Measurements from ENCODE around the gene SMAP1. TPM values are rescaled to one million over a fixed set of nuclear protein-coding genes. Genes with fewer than 3 reads are reported as not detected.

SMAP1 gene
- total RNA-seq, 2 donors from 2014 or later = 35.7 to 38.7 TPM

DNA sequence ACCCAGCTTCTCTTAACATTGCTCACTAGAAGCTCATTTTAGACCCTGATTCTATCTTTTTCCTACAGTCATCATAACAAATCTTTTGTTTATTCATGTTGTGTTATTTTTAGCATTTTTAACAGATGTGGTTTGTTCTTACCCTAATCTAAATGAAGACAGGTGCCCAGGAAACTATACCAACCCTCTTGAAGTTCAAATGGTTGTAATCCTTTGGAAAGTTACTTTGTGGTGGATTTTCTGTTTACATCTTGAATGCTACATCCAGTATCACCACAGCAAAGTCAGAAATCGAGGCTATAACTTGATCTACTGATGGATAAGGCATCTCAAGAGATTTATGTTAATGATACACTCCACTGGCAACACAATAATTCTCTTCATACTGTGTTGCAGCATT is 26.2 kb downstream of the SMAP1 start:
- ATAC-seq (no peak), DNase-seq (no peak)
- Mint-ChIP-seq H3K27ac (no peak overlapping the region), H3K4me1 (peaks cover 64% of the 10 kb centered on the region), H3K36me3 (ENCODE audit: low read depth) (no peaks in the 10 kb centered on the region), H3K27me3 (no peaks in the 10 kb centered on the region), H3K4me3 (no peak overlapping the region)
- H3K9me3 ChIP-seq (ENCODE audit: control insufficient read depth, low read length, poor library complexity, severe bottlenecking) = no peaks in the 10 kb centered on the region

DNA sequence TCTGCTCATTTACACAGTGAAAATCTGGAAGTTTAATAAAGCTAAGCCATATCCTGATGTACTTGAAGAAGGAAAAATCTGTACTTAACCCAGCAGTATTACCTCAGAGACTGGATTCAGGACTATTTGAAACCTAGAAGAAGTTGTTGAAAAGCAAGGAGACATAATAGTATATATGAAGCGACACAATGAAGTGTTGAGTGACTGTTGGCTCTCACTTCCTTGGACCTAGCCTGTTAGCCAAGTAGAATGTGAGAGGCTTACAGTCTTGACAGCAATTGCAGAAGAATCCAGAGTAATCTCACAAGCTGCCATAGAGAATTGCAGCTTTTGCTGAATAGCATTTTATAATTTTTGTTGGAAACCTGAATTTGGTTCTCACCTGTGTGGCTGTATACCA is 26.7 kb downstream of the SMAP1 start:
- ATAC-seq = no peak
- Mint-ChIP-seq H3K27me3 (no peaks in the 10 kb centered on the region), H3K4me1 (peaks cover 65% of the 10 kb centered on the region), H3K4me3 (no peak overlapping the region), H3K27ac (no peak overlapping the region), H3K36me3 (ENCODE audit: low read depth) (no peaks in the 10 kb centered on the region)
- DNase-seq = no peak
- no peaks in the 10 kb centered on the region for H3K9me3 ChIP-seq (ENCODE audit: control insufficient read depth, low read length, poor library complexity, severe bottlenecking)

DNA sequence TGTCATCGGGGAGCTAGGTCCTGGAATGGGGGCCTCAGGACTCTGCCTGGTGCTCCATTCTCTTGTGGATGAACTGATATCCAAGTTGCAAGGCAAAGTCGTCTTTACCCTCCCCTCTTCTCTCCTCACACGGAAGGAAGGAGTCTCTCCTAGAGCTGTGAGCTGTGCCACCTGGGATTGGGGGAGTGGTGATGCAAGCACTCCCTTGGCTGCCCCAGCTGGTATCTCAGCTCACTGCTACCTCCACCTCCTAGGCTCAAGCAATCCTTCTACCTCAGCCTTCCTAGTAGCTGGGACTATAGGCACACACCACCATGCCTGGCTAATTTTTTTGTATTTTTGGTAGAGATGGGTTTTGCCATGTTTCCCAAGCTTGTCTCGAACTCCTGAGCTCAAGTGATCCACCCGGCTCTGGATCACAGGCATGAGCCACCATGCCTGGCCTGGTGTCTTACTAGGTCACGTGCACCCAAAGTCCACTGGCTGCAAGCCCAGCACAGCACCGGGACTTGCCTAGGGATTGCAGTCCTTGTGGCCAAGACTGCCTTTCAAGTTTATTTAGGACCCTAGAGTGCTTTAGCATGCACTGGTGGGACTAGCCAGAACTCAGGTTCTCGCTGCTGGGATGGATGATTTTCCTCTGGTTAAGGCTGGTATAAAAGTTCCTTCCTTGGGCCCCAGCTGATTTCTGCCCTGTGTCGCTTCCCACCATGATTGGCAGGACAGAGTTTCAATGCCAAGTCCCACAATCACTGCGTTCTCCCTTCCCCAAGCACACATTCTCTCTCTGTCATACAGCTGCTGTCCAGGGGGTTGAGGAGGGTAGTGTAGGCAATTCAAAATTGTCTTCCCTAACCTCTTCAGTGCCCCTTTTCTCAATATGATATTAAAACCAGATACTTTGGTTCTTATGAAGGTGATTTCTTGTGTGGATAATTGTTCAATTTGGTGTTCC is 33.5 kb downstream of the SMAP1 start:
- Mint-ChIP-seq H3K27ac (no peak overlapping the region), H3K4me3 (no peak overlapping the region), H3K36me3 (ENCODE audit: low read depth) (no peaks in the 10 kb centered on the region), H3K4me1 (peaks cover 61% of the 10 kb centered on the region), H3K27me3 (no peaks in the 10 kb centered on the region)
- DNase-seq (no peak), ATAC-seq (no peak)
- no peaks in the 10 kb centered on the region for H3K9me3 ChIP-seq (ENCODE audit: control insufficient read depth, low read length, poor library complexity, severe bottlenecking)

DNA sequence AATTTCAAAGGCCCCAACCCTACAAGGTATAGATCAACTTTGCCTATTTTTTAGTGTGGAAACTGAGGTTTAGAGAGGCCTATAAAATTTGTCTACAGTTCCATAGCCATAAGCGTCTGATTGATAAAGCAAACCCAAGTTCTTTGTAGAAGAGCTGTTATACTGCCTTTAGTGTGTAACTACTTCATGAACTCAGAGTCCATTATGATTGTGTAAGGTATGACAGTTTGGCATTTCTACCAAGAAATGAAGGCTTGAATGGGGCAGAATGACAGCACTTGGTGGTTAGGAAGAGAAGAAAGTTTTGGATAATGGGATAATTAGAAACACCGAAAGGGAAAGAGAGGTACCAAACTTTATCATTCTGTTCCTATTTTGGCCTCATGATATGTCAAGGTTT is 38.1 kb downstream of the SMAP1 start:
- H3K9me3 ChIP-seq (ENCODE audit: control insufficient read depth, low read length, poor library complexity, severe bottlenecking) = no peaks in the 10 kb centered on the region
- peaks cover 49% of the 10 kb centered on the region for H3K4me1 Mint-ChIP-seq
- no peaks in the 10 kb centered on the region for H3K36me3 Mint-ChIP-seq (ENCODE audit: low read depth)
- H3K4me3 Mint-ChIP-seq = peak overlapping the region; percentile 45
- peak overlapping the region; percentile 80 for H3K27ac Mint-ChIP-seq
- ATAC-seq (no peak), DNase-seq (no peak)
- no peaks in the 10 kb centered on the region for H3K27me3 Mint-ChIP-seq

DNA sequence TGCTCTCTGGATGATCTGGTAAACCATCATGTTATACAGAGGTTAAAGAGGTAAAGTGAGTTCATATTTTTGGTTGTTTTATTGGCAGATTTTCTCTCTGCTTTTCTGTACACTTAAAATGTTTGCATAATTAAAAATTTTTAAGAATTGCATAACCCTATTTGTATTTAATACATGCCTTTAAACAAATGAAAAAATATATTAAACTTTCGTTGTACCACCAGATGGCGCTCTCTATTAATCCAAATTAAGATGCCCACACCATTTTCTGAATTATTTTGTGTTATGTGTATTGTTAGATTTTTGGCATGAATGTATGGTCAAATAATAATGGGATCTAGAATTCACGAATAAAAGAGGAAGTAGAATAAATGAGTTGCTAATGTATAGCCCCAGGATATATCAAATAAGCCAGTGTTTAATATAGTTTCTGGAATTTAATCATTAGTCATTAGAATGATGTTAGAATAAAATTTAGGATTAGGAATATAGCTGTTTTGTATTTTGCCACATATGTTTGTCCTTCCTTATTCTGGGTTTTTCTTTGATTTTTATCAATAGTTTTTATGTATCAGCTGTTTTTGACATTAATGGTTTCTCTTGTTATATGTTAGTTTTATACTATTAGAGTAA is 38.9 kb downstream of the SMAP1 start:
- no peak for DNase-seq
- Mint-ChIP-seq H3K27ac (peak overlapping the region; percentile 49), H3K4me1 (peaks cover 46% of the 10 kb centered on the region), H3K36me3 (ENCODE audit: low read depth) (no peaks in the 10 kb centered on the region), H3K4me3 (no peak overlapping the region), H3K27me3 (no peaks in the 10 kb centered on the region)
- ATAC-seq = no peak
- H3K9me3 ChIP-seq (ENCODE audit: control insufficient read depth, low read length, poor library complexity, severe bottlenecking) = no peaks in the 10 kb centered on the region

DNA sequence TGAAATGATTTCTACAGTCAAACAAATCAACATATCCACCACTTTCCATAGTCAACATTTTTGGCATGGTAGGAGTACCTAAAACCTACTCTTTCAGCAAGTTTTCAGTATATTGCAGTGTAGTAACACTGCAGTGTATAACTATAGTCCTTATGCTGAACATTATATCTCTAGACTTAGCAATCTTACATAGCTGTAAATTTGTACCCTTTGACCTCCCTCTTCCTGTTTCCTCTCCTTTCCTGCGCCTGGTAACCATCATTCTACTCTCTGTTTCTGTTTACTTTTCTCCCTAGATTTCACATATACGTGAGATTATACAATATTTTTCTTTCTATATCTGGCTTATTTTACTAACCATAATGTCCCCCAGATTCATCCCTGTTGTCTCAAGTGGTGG is 40.2 kb downstream of the SMAP1 start:
- H3K4me3 Mint-ChIP-seq = no peak overlapping the region
- H3K4me1 Mint-ChIP-seq = peaks cover 42% of the 10 kb centered on the region
- H3K36me3 Mint-ChIP-seq (ENCODE audit: low read depth) = no peaks in the 10 kb centered on the region
- H3K27ac Mint-ChIP-seq = peak overlapping the region; percentile 90
- no peaks in the 10 kb centered on the region for H3K27me3 Mint-ChIP-seq
- DNase-seq (no peak), ATAC-seq (no peak)
- H3K9me3 ChIP-seq (ENCODE audit: control insufficient read depth, low read length, poor library complexity, severe bottlenecking) = no peaks in the 10 kb centered on the region

DNA sequence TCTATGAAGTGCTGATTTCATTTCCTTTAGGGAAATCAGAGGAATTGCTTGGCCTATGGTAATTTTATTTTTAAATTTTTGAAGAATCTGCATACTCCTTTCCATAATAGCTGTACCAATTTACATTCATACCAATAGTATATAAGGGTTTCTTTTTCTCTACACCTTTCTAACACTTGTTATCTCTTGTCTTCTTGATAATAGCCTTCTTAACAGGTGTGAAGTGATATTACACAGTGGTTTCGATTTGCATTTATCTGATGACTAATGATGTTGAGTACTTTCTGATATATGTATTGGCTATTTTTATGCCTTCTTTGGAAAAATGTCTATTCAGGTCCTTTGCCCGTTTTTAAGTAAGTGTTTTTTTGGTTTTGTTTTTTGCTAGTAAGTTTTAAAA is 40.8 kb downstream of the SMAP1 start:
- H3K9me3 ChIP-seq (ENCODE audit: control insufficient read depth, low read length, poor library complexity, severe bottlenecking) = no peaks in the 10 kb centered on the region
- peak overlapping the region; percentile 90 for H3K27ac Mint-ChIP-seq
- DNase-seq (no peak), ATAC-seq (no peak)
- H3K36me3 Mint-ChIP-seq (ENCODE audit: low read depth) = no peaks in the 10 kb centered on the region
- peaks cover 44% of the 10 kb centered on the region for H3K4me1 Mint-ChIP-seq
- H3K4me3 Mint-ChIP-seq = no peak overlapping the region
- no peaks in the 10 kb centered on the region for H3K27me3 Mint-ChIP-seq

DNA sequence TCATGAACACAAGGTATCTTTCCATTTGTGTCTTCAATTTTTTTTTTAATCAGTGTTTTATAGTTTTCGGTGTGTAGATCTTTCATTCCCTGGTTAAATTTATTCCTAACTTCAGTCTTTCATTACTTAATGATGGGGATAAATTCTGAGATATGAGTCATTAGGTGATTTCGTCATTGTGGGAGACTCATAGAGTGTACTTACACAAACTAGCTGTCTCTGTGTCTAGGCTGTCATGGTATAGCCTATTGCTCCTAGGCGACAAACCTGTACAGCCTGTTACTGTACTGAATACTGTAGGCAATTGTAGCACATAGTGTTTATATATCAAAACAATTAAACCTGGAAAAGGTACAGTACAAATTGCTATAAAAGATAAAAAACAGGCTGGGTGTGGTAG is 42.1 kb downstream of the SMAP1 start:
- peaks cover 39% of the 10 kb centered on the region for H3K4me1 Mint-ChIP-seq
- no peaks in the 10 kb centered on the region for H3K9me3 ChIP-seq (ENCODE audit: control insufficient read depth, low read length, poor library complexity, severe bottlenecking)
- H3K4me3 Mint-ChIP-seq = no peak overlapping the region
- ATAC-seq = no peak
- H3K27ac Mint-ChIP-seq = peak overlapping the region; percentile 90
- no peaks in the 10 kb centered on the region for H3K36me3 Mint-ChIP-seq (ENCODE audit: low read depth)
- no peaks in the 10 kb centered on the region for H3K27me3 Mint-ChIP-seq
- DNase-seq = no peak

DNA sequence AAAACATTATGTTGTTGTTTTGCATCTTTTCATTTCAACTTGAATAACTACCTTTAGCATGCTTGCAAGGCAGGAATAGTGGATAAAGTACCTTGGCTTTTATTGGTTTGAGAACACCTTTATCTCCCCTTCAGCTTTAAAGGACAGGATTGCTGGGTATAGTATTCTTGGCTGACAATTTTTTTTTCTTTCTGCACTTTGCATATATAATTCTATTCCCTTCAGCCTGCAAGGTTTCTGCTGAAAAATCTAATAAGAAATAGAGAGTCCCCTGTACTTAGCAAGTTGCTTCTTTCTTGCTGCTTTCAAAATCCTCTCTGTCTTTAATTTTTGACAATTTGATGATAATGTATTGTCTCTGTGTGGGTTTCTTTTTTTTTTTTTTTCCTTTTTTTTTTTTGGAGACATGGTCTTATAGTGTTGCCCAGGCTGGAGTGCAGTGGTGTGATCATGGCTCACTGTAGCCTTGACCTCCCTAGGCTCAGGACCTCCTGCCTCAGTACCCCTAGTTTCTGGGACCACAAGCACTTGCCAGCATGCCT is 47.1 kb downstream of the SMAP1 start:
- Mint-ChIP-seq H3K4me1 (peaks cover 31% of the 10 kb centered on the region), H3K4me3 (no peak overlapping the region), H3K27me3 (no peaks in the 10 kb centered on the region), H3K36me3 (ENCODE audit: low read depth) (peaks cover 2% of the 10 kb centered on the region), H3K27ac (no peak overlapping the region)
- ATAC-seq = no peak
- no peaks in the 10 kb centered on the region for H3K9me3 ChIP-seq (ENCODE audit: control insufficient read depth, low read length, poor library complexity, severe bottlenecking)
- no peak for DNase-seq

DNA sequence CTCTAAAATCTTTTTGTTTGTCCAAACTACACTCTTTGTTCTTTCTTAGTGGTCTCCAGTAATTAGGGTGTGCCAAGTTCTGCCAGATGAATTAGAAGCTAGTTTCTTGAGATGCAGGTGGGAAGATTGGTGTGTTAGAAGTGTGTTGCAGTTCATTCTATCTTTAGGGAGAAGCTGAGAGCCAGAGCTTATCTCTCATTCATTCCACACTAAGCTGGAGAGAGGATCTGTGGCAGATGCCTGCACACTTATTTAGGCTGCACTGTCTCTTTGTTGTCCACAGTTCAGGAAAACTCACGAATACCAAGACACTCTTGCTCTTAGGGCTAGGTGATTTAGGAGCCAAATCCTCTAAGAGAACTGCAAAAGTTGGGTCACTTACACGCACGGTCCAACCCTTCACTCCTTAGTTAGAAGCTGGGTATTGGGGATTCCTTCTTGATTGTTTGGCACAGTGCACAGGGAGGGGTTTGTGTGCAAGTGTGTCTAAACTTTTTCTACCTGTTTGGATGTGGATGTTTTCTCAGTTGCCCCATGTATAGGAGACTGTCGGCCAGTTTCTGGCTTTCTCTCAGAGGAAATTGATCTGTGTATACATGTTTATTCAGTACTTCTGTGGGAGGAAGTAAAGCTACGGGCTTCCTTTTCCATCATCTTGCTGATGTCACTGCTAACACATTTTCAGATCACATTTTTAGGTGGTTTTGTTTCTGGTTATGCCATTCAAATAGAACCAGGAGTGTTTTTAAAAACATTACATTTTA is 49.5 kb downstream of the SMAP1 start:
- no peaks in the 10 kb centered on the region for H3K27me3 Mint-ChIP-seq
- ATAC-seq (peak; percentile 92), DNase-seq (no peak)
- H3K36me3 Mint-ChIP-seq (ENCODE audit: low read depth) = peaks cover 7% of the 10 kb centered on the region
- H3K4me3 Mint-ChIP-seq = peak overlapping the region; percentile 37
- no peaks in the 10 kb centered on the region for H3K9me3 ChIP-seq (ENCODE audit: control insufficient read depth, low read length, poor library complexity, severe bottlenecking)
- peak overlapping the region; percentile 41 for H3K27ac Mint-ChIP-seq
- H3K4me1 Mint-ChIP-seq = peaks cover 35% of the 10 kb centered on the region

DNA sequence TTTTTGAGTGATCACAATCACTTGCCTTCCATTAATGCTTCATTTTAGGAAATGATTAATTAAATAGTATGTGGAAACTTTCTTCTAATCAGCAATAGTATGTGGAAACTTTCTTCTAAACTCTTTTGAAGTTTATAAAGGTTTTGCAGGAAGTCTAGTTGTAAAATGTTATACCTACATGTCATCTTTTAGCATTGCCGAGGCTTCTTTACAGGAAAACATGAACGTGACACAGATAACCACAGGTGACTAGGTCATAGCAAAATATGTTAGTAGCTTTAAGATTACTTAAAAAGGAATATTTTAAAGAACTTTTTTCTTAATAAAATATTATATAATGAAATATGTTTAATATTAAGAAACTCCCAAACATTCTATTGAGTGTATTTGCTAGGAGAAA is 56.8 kb downstream of the SMAP1 start:
- H3K27me3 Mint-ChIP-seq = no peaks in the 10 kb centered on the region
- H3K36me3 Mint-ChIP-seq (ENCODE audit: low read depth) = peaks cover 5% of the 10 kb centered on the region
- no peak for DNase-seq
- H3K27ac Mint-ChIP-seq = peak overlapping the region; percentile 69
- ATAC-seq = no peak
- no peaks in the 10 kb centered on the region for H3K9me3 ChIP-seq (ENCODE audit: control insufficient read depth, low read length, poor library complexity, severe bottlenecking)
- peaks cover 32% of the 10 kb centered on the region for H3K4me1 Mint-ChIP-seq
- no peak overlapping the region for H3K4me3 Mint-ChIP-seq

DNA sequence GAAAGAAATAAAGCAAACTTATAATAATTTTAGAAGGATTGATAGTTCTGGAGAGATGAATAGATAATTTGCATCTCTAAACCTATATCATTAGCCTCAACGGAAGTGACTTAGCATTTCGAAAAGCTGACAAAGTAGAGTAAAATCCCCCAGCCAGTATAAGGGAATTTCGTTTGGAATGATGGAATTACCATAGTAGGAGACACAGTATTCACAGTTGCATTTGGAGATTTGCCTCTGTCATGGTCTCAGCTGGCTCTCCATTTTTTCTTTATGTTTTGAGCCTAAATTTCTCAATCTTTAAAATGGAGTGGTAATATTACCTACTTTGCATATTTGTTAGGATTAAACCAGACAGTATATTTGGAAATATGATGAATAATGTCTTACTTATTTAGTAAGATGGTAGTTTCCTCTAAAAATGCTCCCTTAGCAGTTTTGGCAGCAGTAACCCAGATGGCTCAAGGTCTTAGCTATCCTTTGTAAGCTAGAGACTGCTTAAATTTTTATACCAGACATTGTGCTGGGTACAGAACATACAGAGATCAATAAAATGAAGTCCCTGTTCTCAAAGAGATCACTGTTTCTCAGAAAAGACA is 58.2 kb downstream of the SMAP1 start:
- H3K36me3 Mint-ChIP-seq (ENCODE audit: low read depth) = peaks cover 5% of the 10 kb centered on the region
- H3K4me1 Mint-ChIP-seq = peaks cover 35% of the 10 kb centered on the region
- no peaks in the 10 kb centered on the region for H3K9me3 ChIP-seq (ENCODE audit: control insufficient read depth, low read length, poor library complexity, severe bottlenecking)
- H3K4me3 Mint-ChIP-seq = no peak overlapping the region
- H3K27me3 Mint-ChIP-seq = no peaks in the 10 kb centered on the region
- no peak for DNase-seq
- ATAC-seq = no peak
- H3K27ac Mint-ChIP-seq = no peak overlapping the region

DNA sequence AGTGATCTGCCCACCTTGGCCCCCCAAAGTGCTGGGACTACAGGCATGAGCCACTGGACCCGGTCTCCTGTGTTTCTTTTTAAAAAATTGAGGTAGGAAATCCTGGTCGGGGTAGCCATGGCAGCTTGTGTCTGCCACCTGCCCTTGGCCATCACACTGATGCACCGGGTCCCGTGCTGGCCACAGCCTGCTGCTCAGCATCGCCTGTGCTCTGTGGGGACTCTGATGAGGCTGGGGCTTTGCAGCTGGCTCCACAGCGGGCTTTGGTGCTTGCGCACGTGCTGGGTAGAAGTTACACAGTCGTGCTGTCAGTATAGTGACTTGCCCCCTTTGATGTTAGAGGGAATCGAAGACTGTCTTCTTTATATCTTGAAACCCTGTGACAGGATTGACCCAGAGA is 66.7 kb downstream of the SMAP1 start:
- no peak overlapping the region for H3K27ac Mint-ChIP-seq
- no peaks in the 10 kb centered on the region for H3K9me3 ChIP-seq (ENCODE audit: control insufficient read depth, low read length, poor library complexity, severe bottlenecking)
- H3K27me3 Mint-ChIP-seq = no peaks in the 10 kb centered on the region
- H3K4me3 Mint-ChIP-seq = no peak overlapping the region
- peaks cover 2% of the 10 kb centered on the region for H3K36me3 Mint-ChIP-seq (ENCODE audit: low read depth)
- H3K4me1 Mint-ChIP-seq = peaks cover 16% of the 10 kb centered on the region
- ATAC-seq (no peak), DNase-seq (no peak)
